Mucosa of rectum (tissue), 2 donors: ENCODE results near the gene PSMC3.

Source experiments
- H3K27ac ChIP-seq, 2 donors: one replicate each; pipeline ENCODE4 v1.7.0; 2013; ENCODE audit warnings: inconsistent platforms in 2 of 2, low read depth in 2 of 2, low read length in 2 of 2
- H3K27me3 ChIP-seq, 2 donors: one replicate each; pipeline ENCODE4 v1.7.0; 2013; ENCODE audit warnings: low read length in 2 of 2; ENCODE audit not compliant: control insufficient read depth in 2 of 2, insufficient read depth in 2 of 2
- H3K36me3 ChIP-seq, 2 donors: one replicate each; pipeline ENCODE4 v1.7.0; 2013; ENCODE audit warnings: low read length in 2 of 2; ENCODE audit not compliant: control insufficient read depth in 2 of 2, insufficient read depth in 2 of 2
- H3K4me1 ChIP-seq, 2 donors: one replicate each; pipeline ENCODE4 v1.7.0; 2013; ENCODE audit warnings: low read length in 2 of 2, mild to moderate bottlenecking in 1 of 2; ENCODE audit not compliant: control insufficient read depth in 2 of 2, insufficient read depth in 2 of 2
- H3K4me3 ChIP-seq, 2 donors: one replicate each; pipeline ENCODE4 v1.7.0; 2013; ENCODE audit warnings: low read length in 2 of 2
- H3K9ac ChIP-seq, 2 donors: one replicate each; pipeline ENCODE4 v1.7.0; 2013; ENCODE audit warnings: low read length in 2 of 2, low read depth in 1 of 2, mild to moderate bottlenecking in 1 of 2
- H3K9me3 ChIP-seq, 2 donors: one replicate each; pipeline ENCODE4 v1.7.0; 2013; ENCODE audit warnings: low read length in 2 of 2; ENCODE audit not compliant: control insufficient read depth in 2 of 2
- donor health status: healthy.
- donor health status: Normal muscosa, but diverticular disease.

PSMC3 gene

DNA sequence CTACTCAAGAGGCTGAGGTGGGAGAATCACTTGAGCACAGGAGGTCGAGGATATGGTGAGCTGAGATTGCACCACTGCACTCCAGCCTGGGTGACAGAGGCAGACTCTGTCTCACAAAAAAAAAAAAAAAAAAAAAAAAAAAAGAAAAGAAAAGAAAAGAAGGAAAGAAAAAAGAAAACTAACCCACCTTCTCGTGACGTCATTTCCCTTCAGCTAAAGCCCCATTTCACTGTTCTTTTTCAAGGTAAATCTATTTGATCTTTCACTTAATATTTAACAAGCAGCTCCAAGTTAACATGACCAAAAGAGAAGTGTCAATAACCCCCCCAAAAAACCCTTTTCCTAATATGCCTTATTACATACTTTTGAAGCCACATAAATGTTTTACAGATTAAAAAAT lies 17.6 kb upstream of the PSMC3 start:
- no peaks in the 10 kb centered on the region for H3K9me3 ChIP-seq
- H3K9ac ChIP-seq, result no peak overlapping the region
- no peaks in the 10 kb centered on the region for H3K27me3 ChIP-seq
- no peak overlapping the region for H3K4me3 ChIP-seq
- H3K36me3 ChIP-seq, result no peaks in the 10 kb centered on the region
- no peaks in the 10 kb centered on the region for H3K4me1 ChIP-seq
- H3K27ac ChIP-seq, result no peak overlapping the region

GRCh38 chr11:47443028-47443700 lies 16.9 kb upstream of the PSMC3 start:
- no peaks in the 10 kb centered on the region for H3K4me1 ChIP-seq
- H3K4me3 ChIP-seq, result no peak overlapping the region
- H3K27me3 ChIP-seq, result no peaks in the 10 kb centered on the region
- H3K9me3 ChIP-seq, result no peaks in the 10 kb centered on the region
- H3K27ac ChIP-seq, result no peak overlapping the region
- no peaks in the 10 kb centered on the region for H3K36me3 ChIP-seq
- no peak overlapping the region for H3K9ac ChIP-seq

GRCh38 chr11:47442514-47442913 lies 16.3 kb upstream of the PSMC3 start:
- H3K4me1 ChIP-seq, result peaks cover 0 to 4% of the 10 kb centered on the region in 2 donors
- H3K9me3 ChIP-seq, result no peaks in the 10 kb centered on the region
- no peaks in the 10 kb centered on the region for H3K36me3 ChIP-seq
- no peak overlapping the region for H3K27ac ChIP-seq
- no peak overlapping the region for H3K4me3 ChIP-seq
- no peak overlapping the region for H3K9ac ChIP-seq
- H3K27me3 ChIP-seq, result no peaks in the 10 kb centered on the region

GRCh38 chr11:47441421-47441820 lies 15.2 kb upstream of the PSMC3 start:
- no peak overlapping the region for H3K27ac ChIP-seq
- H3K9me3 ChIP-seq, result no peaks in the 10 kb centered on the region
- no peak overlapping the region for H3K4me3 ChIP-seq
- no peak overlapping the region for H3K9ac ChIP-seq
- H3K4me1 ChIP-seq, result peaks cover 0 to 7% of the 10 kb centered on the region in 2 donors
- no peaks in the 10 kb centered on the region for H3K27me3 ChIP-seq
- no peaks in the 10 kb centered on the region for H3K36me3 ChIP-seq

DNA sequence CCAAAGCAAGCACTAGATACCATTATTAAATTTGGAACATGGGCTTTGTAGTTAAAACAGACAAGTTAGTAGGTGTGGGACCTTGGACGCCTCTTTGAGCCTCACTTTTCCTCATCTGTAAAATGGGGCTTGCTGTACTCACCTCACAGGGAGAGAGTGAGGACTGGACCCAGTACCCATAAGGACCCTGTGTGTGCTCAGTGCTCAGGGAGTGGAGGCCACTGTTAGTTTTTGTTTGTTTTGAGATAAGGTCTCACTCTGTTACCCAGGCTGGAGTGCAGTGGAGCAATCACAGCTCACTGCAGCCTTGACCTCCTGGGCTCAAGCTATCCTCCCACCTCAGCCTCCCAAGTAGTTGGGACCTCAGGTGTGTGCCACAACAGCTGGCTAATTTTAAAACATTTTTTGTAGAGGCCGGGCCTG lies 13.8 kb upstream of the PSMC3 start:
- no peaks in the 10 kb centered on the region for H3K9me3 ChIP-seq
- no peak overlapping the region for H3K9ac ChIP-seq
- peaks cover 0 to 7% of the 10 kb centered on the region in 2 donors for H3K4me1 ChIP-seq
- no peak overlapping the region for H3K27ac ChIP-seq
- H3K36me3 ChIP-seq, result no peaks in the 10 kb centered on the region
- H3K4me3 ChIP-seq, result no peak overlapping the region
- no peaks in the 10 kb centered on the region for H3K27me3 ChIP-seq

- Histone ChIP-seq H3K9me3 (no peaks in the 10 kb centered on the region), H3K4me3 (no peak overlapping the region), H3K4me1 (peaks cover 0 to 7% of the 10 kb centered on the region in 2 donors), H3K27ac (no peak overlapping the region), H3K9ac (no peak overlapping the region), H3K27me3 (no peaks in the 10 kb centered on the region), H3K36me3 (no peaks in the 10 kb centered on the region)
Measured at GRCh38 chr11:47438721-47439120, 12.5 kb upstream of the PSMC3 start.

- no peak overlapping the region for H3K4me3 ChIP-seq
- no peak overlapping the region for H3K9ac ChIP-seq
- H3K9me3 ChIP-seq, result no peaks in the 10 kb centered on the region
- no peaks in the 10 kb centered on the region for H3K36me3 ChIP-seq
- H3K27me3 ChIP-seq, result no peaks in the 10 kb centered on the region
- H3K4me1 ChIP-seq, result peaks cover 0 to 7% of the 10 kb centered on the region in 2 donors
- no peak overlapping the region for H3K27ac ChIP-seq
Measured at GRCh38 chr11:47437746-47438418, 11.6 kb upstream of the PSMC3 start.

DNA sequence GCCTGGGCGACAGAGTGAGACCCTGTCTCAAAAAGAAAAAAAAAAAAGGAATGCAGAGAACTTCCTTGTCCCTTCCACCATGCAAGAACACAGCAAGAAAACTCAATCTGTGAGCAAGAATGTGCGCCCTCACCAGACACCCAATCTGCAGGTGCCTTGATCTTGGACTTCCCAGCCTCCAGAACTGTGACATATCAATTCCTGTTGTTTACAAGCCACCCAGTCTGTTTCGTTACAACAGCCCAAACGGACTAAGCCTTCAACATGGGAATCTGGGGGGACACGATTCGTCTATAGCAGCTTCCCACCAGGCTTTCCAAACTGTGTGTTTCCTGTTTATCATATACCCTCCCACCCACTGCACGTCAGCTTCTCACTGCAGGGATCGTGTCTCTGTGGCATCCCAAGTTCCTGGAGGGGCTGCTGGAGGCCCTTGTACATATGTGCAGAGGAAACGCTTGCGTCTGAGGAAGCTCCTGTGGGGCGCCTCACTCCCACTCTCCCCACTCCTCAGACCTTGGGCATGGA lies 11.0 kb upstream of the PSMC3 start:
- no peaks in the 10 kb centered on the region for H3K27me3 ChIP-seq
- H3K9me3 ChIP-seq, result no peaks in the 10 kb centered on the region

DNA sequence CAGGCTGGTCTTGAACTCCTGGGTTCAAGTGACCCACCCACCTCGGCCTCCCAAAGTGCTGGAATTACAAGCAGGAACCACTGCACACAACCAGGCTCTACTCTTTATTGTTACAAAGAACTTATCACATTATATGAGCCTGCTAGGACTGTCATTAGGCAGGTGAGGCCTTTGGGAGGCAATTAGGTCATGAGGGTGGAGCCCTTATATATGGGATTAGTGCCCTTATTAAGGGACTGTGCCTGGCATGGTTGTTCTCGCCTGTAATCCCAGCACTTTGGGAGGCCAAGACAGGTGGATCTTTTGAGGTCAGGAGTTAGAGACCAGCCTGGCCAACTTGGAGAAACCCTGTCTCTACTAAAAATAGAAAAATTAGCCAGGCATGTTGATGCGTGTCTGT lies 10.5 kb upstream of the PSMC3 start:
- Histone ChIP-seq H3K27me3 (no peaks in the 10 kb centered on the region), H3K4me1 (peaks cover 0 to 7% of the 10 kb centered on the region in 2 donors), H3K9ac (no peak overlapping the region), H3K36me3 (no peaks in the 10 kb centered on the region), H3K9me3 (no peaks in the 10 kb centered on the region), H3K4me3 (no peak overlapping the region), H3K27ac (no peak overlapping the region)

More for the DNA sequence above, 11.0 kb upstream of the PSMC3 start:
- Histone ChIP-seq H3K4me3 (no peak overlapping the region), H3K4me1 (peaks cover 0 to 7% of the 10 kb centered on the region in 2 donors), H3K27ac (no peak overlapping the region), H3K36me3 (no peaks in the 10 kb centered on the region), H3K9ac (no peak overlapping the region)

DNA sequence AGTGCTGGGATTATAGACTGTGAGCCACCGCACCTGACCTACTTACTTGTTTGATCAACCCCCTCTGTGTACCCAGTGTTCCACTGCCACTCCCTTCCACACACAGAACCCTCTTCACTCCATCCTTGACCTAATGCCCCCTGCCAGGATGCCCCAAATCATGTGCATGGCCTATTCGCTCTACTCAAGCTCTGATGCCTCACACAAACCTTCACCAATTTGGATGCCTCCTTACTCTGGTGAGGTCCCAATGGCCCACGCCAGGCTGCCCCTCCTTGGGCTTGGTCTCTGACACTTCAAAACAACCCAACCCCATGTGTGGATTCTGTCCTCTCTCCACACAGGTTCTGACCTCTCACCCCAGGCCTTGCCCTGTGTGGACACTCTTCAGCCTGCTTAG lies 9.4 kb upstream of the PSMC3 start:
- no peak overlapping the region for H3K4me3 ChIP-seq
- no peak overlapping the region for H3K27ac ChIP-seq
- H3K9me3 ChIP-seq, result no peaks in the 10 kb centered on the region
- H3K36me3 ChIP-seq, result no peaks in the 10 kb centered on the region
- peaks cover 0 to 7% of the 10 kb centered on the region in 2 donors for H3K4me1 ChIP-seq
- no peak overlapping the region for H3K9ac ChIP-seq
- no peaks in the 10 kb centered on the region for H3K27me3 ChIP-seq
